Tibial nerve (tissue), 4 donors: Measurements from ENCODE around the gene LNP1. TPM values are rescaled to one million over a fixed set of nuclear protein-coding genes. Genes with fewer than 3 reads are reported as not detected.
A peak's percentile ranks its signal among the peaks of the same experiment; 100 is the strongest.
"Not testable (repeated sequence)": the region's sequence is repeated elsewhere in the genome, so short reads cannot be mapped to it uniquely, and the experiment has no call there.

Experiments used
- DNase-seq, 2 donors: peaks; one replicate each; pipeline ENCODE4 v3.0.0-alpha.2; 2019; ENCODE audit warnings: low spot score in 2 of 2
- H3K27ac ChIP-seq, 4 donors: fragments of 200-600 bp; sonication (generic) in 3 of 4; one replicate each; pipeline ENCODE4 v1.5.1; 2017 to 2019; ENCODE audit warnings: mild to moderate bottlenecking in 1 of 4
- H3K27me3 ChIP-seq, 2 donors: fragments of 200-600 bp; sonication (generic) in 1 of 2; one replicate each; pipeline versions ENCODE4 v1.5.1 to v1.6.0; 2017 to 2019
- H3K36me3 ChIP-seq, 3 donors: fragments of 200-600 bp; sonication (generic); one replicate each; pipeline ENCODE4 v1.5.1; 2018 to 2019
- H3K4me1 ChIP-seq, 4 donors: fragments of 200-600 bp; sonication (generic) in 3 of 4; one replicate each; pipeline ENCODE4 v1.5.1; 2017 to 2019
- H3K4me3 ChIP-seq, 4 donors: fragments of 200-600 bp; sonication (generic) in 3 of 4; one replicate each; pipeline ENCODE4 v1.5.1; 2017 to 2019; ENCODE audit warnings: mild to moderate bottlenecking in 1 of 4, moderate library complexity in 1 of 4
- H3K9me3 ChIP-seq, 4 donors: fragments of 200-600 bp; sonication (generic) in 3 of 4; one replicate each; pipeline ENCODE4 v1.5.1; 2017 to 2019
- CTCF ChIP-seq, 5 experiments: fragments of 200-600 bp in 3 of 5; fragments of 450-650 bp in 2 of 5; sonication (generic) in 3 of 5; IDR thresholded peaks; one replicate each; pipeline ENCODE4 v1.5.1; 2016 to 2019; ENCODE audit warnings: antibody characterized with exemption in 5 of 5, mild to moderate bottlenecking in 3 of 5, moderate library complexity in 2 of 5
- EP300 ChIP-seq, 2 donors: sonication (generic); formaldehyde crosslinking; IDR thresholded peaks; one replicate each; pipeline ENCODE4 v1.6.1; 2017; ENCODE audit warnings: antibody characterized with exemption in 2 of 2, mild to moderate bottlenecking in 1 of 2
- POLR2A ChIP-seq, 2 donors: fragments of 450-650 bp; IDR thresholded peaks; one replicate each; pipeline ENCODE4 v1.6.1; 2017; ENCODE audit warnings: antibody characterized with exemption in 2 of 2, mild to moderate bottlenecking in 2 of 2, moderate library complexity in 2 of 2
- WGBS, 2 donors: methylation state at CpG; one replicate each; pipeline ENCODE4 v1.1.5; 2018; 5-methylcytosine and 5-hydroxymethylcytosine counted together
- total RNA-seq, 4 donors: library from RNA; depleted of rRNA; stranded (reverse); fragments of >200 nt; gene quantifications; one replicate each; pipeline ENCODE4 v1.1.0, GENCODE V29; 2016

LNP1 gene
- 1 to 10 TPM; 1.5 to 5.7 (median 4.9) TPM for total RNA-seq

- TF ChIP-seq EP300 (IDR thresholded peaks at IDR 0.05) (peak; percentile 48 to 87), CTCF (IDR thresholded peaks at IDR 0.05) (peak in 1 of 5 experiments; percentile 17), POLR2A (IDR thresholded peaks at IDR 0.05) (peak; percentile 67 to 83)
- peak; percentile 96 to 97 for DNase-seq
- H3K4me1 ChIP-seq = peaks cover 0 to 65% (median 30%) of the 10 kb centered on the region in 4 donors
- WGBS, 2 donors = 0% methylated on average over 43 to 55 of the region's 64 CpGs
- H3K27ac ChIP-seq = peak within 1 kb of the TSS; percentile 82 to 96 (median 93)
- no peaks in the 10 kb centered on the region for H3K27me3 ChIP-seq
- H3K36me3 ChIP-seq = no peaks in the 10 kb centered on the region
- H3K9me3 ChIP-seq = no peaks in the 10 kb centered on the region
- peak within 1 kb of the TSS; percentile 79 to 100 (median 92) for H3K4me3 ChIP-seq
Measured at GRCh38 chr3:100400780-100401673, at the start of gene LNP1, which contains the start of gene TOMM70. TSS of gene LNP1 (plus strand) at chr3:100401539. CDS start at chr3:100429730, 28,191 bp downstream. TSS of gene TOMM70 (minus strand) at chr3:100401089. CDS start at chr3:100400949, 140 bp downstream.

GRCh38 chr3:100351770-100352169, 49.6 kb upstream of the LNP1 start:
- not testable (repeated sequence) for H3K27ac ChIP-seq, H3K9me3 ChIP-seq, H3K4me3 ChIP-seq, DNase-seq, H3K27me3 ChIP-seq, H3K4me1 ChIP-seq
- 20 to 100% methylated on average over 1 to 2 of the region's 2 CpGs for WGBS, 2 donors
- H3K36me3 ChIP-seq = peaks cover 2 to 86% (median 29%) of the 10 kb centered on the region in 3 donors

- peaks cover 2 to 85% (median 29%) of the 10 kb centered on the region in 3 donors for H3K36me3 ChIP-seq
- no peaks in the 10 kb centered on the region for H3K4me1 ChIP-seq
- WGBS, 2 donors = 91 to 96% methylated on average over 10 of the region's 10 CpGs
- H3K27me3 ChIP-seq = no peaks in the 10 kb centered on the region
- H3K4me3 ChIP-seq = no peak overlapping the region
- H3K9me3 ChIP-seq = no peaks in the 10 kb centered on the region
- no peak overlapping the region for H3K27ac ChIP-seq
- DNase-seq = no peak
- TF ChIP-seq EP300 (IDR thresholded peaks at IDR 0.05) = no peak
- no peak for TF ChIP-seq CTCF (IDR thresholded peaks at IDR 0.05)
- TF ChIP-seq POLR2A (IDR thresholded peaks at IDR 0.05) = no peak
Measured at GRCh38 chr3:100352296-100353231, 48.8 kb upstream of the LNP1 start.

- H3K4me3 ChIP-seq = no peak overlapping the region
- no peak for DNase-seq
- no peaks in the 10 kb centered on the region for H3K4me1 ChIP-seq
- H3K36me3 ChIP-seq = peaks cover 2 to 82% (median 29%) of the 10 kb centered on the region in 3 donors
- H3K27me3 ChIP-seq = no peaks in the 10 kb centered on the region
- no peak for TF ChIP-seq POLR2A (IDR thresholded peaks at IDR 0.05)
- TF ChIP-seq EP300 (IDR thresholded peaks at IDR 0.05) = no peak
- no peak for TF ChIP-seq CTCF (IDR thresholded peaks at IDR 0.05)
- WGBS, 2 donors = 93 to 98% methylated on average over 3 of the region's 3 CpGs
- no peak overlapping the region for H3K27ac ChIP-seq
- no peaks in the 10 kb centered on the region for H3K9me3 ChIP-seq
Measured at GRCh38 chr3:100354850-100355249, 46.5 kb upstream of the LNP1 start.

- H3K9me3 ChIP-seq = peaks cover 0 to 7% (median 0%) of the 10 kb centered on the region in 4 donors
- TF ChIP-seq CTCF (IDR thresholded peaks at IDR 0.05) (no peak), EP300 (IDR thresholded peaks at IDR 0.05) (no peak), POLR2A (IDR thresholded peaks at IDR 0.05) (no peak)
- no peak for DNase-seq
- WGBS, 2 donors = 86 to 88% methylated on average over 2 of the region's 2 CpGs
- H3K4me3 ChIP-seq = no peak overlapping the region
- no peak overlapping the region for H3K27ac ChIP-seq
- no peaks in the 10 kb centered on the region for H3K4me1 ChIP-seq
- H3K27me3 ChIP-seq = no peaks in the 10 kb centered on the region
- peaks cover 2 to 95% (median 12%) of the 10 kb centered on the region in 3 donors for H3K36me3 ChIP-seq
Measured at GRCh38 chr3:100358413-100358812, 42.9 kb upstream of the LNP1 start.
